PFSK-1 (cell line): Measurements from ENCODE around the gene PLOD2.

Source experiments
- POLR2AphosphoS5 ChIP-seq: IDR thresholded peaks from 2 replicates; pipeline ENCODE4 v1.6.1; 2012; ENCODE audit warnings: low read depth, mild to moderate bottlenecking, control low read depth, low read length, moderate library complexity
- SIN3A ChIP-seq: IDR thresholded peaks from 2 replicates; pipeline ENCODE4 v1.6.1; 2012; ENCODE audit warnings: mild to moderate bottlenecking, low read length, moderate library complexity, borderline replicate concordance; ENCODE audit not compliant: insufficient read depth
- TAF1 ChIP-seq: IDR thresholded peaks from 2 replicates; pipeline ENCODE4 v1.6.1; 2012; ENCODE audit warnings: low read length, control low read depth, borderline replicate concordance; ENCODE audit not compliant: insufficient read depth
- TF ChIP-seq, protein P1 (sequence below), 2 experiments: IDR thresholded peaks; 2 replicates each; pipeline versions ENCODE4 v1.6.1 to v1.8.0; 2011 to 2012; ENCODE audit warnings: low read depth in 2 of 2, low read length in 2 of 2, control low read depth in 1 of 2, inconsistent platforms in 1 of 2, mild to moderate bottlenecking in 1 of 2, moderate library complexity in 1 of 2; ENCODE audit not compliant: insufficient read depth in 1 of 2

DNA sequence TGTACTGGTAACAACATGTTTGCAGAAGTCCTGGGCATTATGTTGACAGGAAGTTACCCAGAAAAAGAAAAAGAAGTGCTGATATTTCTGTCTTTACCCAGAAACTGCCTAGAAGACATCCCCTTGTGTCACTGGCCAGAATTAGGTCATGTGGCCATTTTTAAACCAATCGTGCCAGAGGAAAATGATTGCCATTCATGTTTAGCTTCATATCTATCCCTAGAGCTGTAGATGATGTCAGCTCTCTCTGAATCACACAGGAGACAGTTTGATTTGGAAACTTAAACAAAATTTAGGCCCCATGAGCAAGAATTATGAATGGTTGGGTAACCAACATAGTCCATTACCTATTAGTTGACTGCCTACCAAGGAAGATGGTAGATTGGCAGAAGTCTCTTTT is 8.9 kb upstream of the PLOD2 start:
- TF ChIP-seq TAF1 (no peak), POLR2AphosphoS5 (no peak), SIN3A (no peak)
- TF ChIP-seq, protein P1, sequence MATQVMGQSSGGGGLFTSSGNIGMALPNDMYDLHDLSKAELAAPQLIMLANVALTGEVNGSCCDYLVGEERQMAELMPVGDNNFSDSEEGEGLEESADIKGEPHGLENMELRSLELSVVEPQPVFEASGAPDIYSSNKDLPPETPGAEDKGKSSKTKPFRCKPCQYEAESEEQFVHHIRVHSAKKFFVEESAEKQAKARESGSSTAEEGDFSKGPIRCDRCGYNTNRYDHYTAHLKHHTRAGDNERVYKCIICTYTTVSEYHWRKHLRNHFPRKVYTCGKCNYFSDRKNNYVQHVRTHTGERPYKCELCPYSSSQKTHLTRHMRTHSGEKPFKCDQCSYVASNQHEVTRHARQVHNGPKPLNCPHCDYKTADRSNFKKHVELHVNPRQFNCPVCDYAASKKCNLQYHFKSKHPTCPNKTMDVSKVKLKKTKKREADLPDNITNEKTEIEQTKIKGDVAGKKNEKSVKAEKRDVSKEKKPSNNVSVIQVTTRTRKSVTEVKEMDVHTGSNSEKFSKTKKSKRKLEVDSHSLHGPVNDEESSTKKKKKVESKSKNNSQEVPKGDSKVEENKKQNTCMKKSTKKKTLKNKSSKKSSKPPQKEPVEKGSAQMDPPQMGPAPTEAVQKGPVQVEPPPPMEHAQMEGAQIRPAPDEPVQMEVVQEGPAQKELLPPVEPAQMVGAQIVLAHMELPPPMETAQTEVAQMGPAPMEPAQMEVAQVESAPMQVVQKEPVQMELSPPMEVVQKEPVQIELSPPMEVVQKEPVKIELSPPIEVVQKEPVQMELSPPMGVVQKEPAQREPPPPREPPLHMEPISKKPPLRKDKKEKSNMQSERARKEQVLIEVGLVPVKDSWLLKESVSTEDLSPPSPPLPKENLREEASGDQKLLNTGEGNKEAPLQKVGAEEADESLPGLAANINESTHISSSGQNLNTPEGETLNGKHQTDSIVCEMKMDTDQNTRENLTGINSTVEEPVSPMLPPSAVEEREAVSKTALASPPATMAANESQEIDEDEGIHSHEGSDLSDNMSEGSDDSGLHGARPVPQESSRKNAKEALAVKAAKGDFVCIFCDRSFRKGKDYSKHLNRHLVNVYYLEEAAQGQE (IDR thresholded peaks at IDR 0.05; ENCODE audit: insufficient read depth in 1 of 2, low read depth in 2 of 2, low read length in 2 of 2), result no peak
